ENCODE data around the gene GRM7.

- TF ChIP-seq, protein P1, sequence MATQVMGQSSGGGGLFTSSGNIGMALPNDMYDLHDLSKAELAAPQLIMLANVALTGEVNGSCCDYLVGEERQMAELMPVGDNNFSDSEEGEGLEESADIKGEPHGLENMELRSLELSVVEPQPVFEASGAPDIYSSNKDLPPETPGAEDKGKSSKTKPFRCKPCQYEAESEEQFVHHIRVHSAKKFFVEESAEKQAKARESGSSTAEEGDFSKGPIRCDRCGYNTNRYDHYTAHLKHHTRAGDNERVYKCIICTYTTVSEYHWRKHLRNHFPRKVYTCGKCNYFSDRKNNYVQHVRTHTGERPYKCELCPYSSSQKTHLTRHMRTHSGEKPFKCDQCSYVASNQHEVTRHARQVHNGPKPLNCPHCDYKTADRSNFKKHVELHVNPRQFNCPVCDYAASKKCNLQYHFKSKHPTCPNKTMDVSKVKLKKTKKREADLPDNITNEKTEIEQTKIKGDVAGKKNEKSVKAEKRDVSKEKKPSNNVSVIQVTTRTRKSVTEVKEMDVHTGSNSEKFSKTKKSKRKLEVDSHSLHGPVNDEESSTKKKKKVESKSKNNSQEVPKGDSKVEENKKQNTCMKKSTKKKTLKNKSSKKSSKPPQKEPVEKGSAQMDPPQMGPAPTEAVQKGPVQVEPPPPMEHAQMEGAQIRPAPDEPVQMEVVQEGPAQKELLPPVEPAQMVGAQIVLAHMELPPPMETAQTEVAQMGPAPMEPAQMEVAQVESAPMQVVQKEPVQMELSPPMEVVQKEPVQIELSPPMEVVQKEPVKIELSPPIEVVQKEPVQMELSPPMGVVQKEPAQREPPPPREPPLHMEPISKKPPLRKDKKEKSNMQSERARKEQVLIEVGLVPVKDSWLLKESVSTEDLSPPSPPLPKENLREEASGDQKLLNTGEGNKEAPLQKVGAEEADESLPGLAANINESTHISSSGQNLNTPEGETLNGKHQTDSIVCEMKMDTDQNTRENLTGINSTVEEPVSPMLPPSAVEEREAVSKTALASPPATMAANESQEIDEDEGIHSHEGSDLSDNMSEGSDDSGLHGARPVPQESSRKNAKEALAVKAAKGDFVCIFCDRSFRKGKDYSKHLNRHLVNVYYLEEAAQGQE (IDR thresholded peaks at IDR 0.05; ENCODE audit: low read depth): no peak
- no peak for TF ChIP-seq CTCF (IDR thresholded peaks at IDR 0.05 in 2 of 3, conservative IDR thresholded peaks at IDR 0.05 in 1 of 3; ENCODE audit: borderline replicate concordance in 1 of 3, insufficient read depth in 1 of 3, low read depth in 2 of 3, low read length in 2 of 3)
- no peak for TF ChIP-seq ZNF274 (IDR thresholded peaks at IDR 0.05; ENCODE audit: low read depth, low read length)
- TF ChIP-seq SIN3A (IDR thresholded peaks at IDR 0.05; ENCODE audit: low read depth): no peak
- no peak for TF ChIP-seq POLR2A (IDR thresholded peaks at IDR 0.05; ENCODE audit: borderline replicate concordance, extremely low read depth, insufficient read depth, insufficient read length)
- TF ChIP-seq POLR2AphosphoS5 (IDR thresholded peaks at IDR 0.05; ENCODE audit: low read depth, low read length): no peak
- TF ChIP-seq JUND (IDR thresholded peaks at IDR 0.05): no peak
- no peak for TF ChIP-seq ELF1 (IDR thresholded peaks at IDR 0.05; ENCODE audit: borderline replicate concordance, low read depth)
- TF ChIP-seq YY1 (IDR thresholded peaks at IDR 0.05; ENCODE audit: extremely low read depth, insufficient replicate concordance, low read depth, low read length): no peak
- TF ChIP-seq RAD21 (IDR thresholded peaks at IDR 0.05; ENCODE audit: low read depth): no peak
These were observed 567.3 kb downstream of the GRM7 start for GRCh38 chr3:7428206-7428718.
